OCI-LY3 (cell line): ENCODE measurements around the gene SOX18.

Experiments
- H2AFZ ChIP-seq: fragments of 200-600, 300-600 bp; shearing (Covaris generic); 2 replicates; pipeline ENCODE4 v1.6.0; 2014; ENCODE audit warnings: antibody characterized with exemption, low read depth, low read length
- H3K27ac ChIP-seq: fragments of 200-600, 300-600 bp; sonication (generic); 2 replicates; pipeline ENCODE4 v1.5.1; 2014; ENCODE audit warnings: mild to moderate bottlenecking, low read length, moderate library complexity, mixed read lengths
- H3K27me3 ChIP-seq: fragments of 200-600, 300-600 bp; sonication (generic); 2 replicates; pipeline ENCODE4 v1.6.1; 2014; ENCODE audit warnings: low read depth, low read length, mixed read lengths
- H3K36me3 ChIP-seq: fragments of 200-600, 300-600 bp; sonication (generic); replicated peaks from 2 replicates; pipeline ENCODE3; 2014; ENCODE audit warnings: low read depth, low read length, mixed read lengths
- H3K4me1 ChIP-seq: fragments of 300-600, 200-600 bp; sonication (generic); 2 replicates; pipeline ENCODE4 v1.6.1; 2014; ENCODE audit warnings: low read length, mixed read lengths
- H3K4me2 ChIP-seq: fragments of 200-600, 300-600 bp; sonication (generic); 2 replicates; pipeline ENCODE4 v1.6.1; 2014; ENCODE audit warnings: low read length, mixed read lengths
- H3K4me3 ChIP-seq: fragments of 300-600, 200-600 bp; sonication (generic); 2 replicates; pipeline ENCODE4 v1.5.1; 2014; ENCODE audit warnings: antibody characterized with exemption, mild to moderate bottlenecking, low read length, moderate library complexity
- H3K79me2 ChIP-seq: fragments of 300-600, 200-600 bp; shearing (Covaris generic); 2 replicates; pipeline ENCODE4 v1.6.1; 2014; ENCODE audit warnings: mild to moderate bottlenecking, low read length, mixed read lengths
- H3K9ac ChIP-seq: fragments of 300-600, 200-600 bp; shearing (Covaris generic); 2 replicates; pipeline ENCODE4 v1.6.0; 2014; ENCODE audit warnings: mild to moderate bottlenecking, low read length, moderate library complexity
- H3K9me3 ChIP-seq: fragments of 200-600, 300-600 bp; shearing (Covaris generic); 2 replicates; pipeline ENCODE4 v1.6.1; 2014; ENCODE audit warnings: low read length, mixed read lengths; ENCODE audit not compliant: insufficient read depth
- H4K20me1 ChIP-seq: fragments of 200-600, 300-600 bp; sonication (generic); 2 replicates; pipeline ENCODE4 v1.6.1; 2016; ENCODE audit warnings: low read length, mixed read lengths; ENCODE audit not compliant: insufficient read depth
- CTCF ChIP-seq: fragments of 200-600, 300-600 bp; sonication (generic); IDR thresholded peaks from 2 replicates; pipeline ENCODE4 v1.5.1; 2014; ENCODE audit warnings: antibody characterized with exemption, low read length, low read depth
- EZH2phosphoT487 ChIP-seq: fragments of 200-600 bp; shearing (Covaris generic); IDR thresholded peaks from 2 replicates; pipeline ENCODE4 v1.6.1; 2018; ENCODE audit warnings: antibody characterized with exemption, mixed run types, low read depth

Gene SOX18

DNA sequence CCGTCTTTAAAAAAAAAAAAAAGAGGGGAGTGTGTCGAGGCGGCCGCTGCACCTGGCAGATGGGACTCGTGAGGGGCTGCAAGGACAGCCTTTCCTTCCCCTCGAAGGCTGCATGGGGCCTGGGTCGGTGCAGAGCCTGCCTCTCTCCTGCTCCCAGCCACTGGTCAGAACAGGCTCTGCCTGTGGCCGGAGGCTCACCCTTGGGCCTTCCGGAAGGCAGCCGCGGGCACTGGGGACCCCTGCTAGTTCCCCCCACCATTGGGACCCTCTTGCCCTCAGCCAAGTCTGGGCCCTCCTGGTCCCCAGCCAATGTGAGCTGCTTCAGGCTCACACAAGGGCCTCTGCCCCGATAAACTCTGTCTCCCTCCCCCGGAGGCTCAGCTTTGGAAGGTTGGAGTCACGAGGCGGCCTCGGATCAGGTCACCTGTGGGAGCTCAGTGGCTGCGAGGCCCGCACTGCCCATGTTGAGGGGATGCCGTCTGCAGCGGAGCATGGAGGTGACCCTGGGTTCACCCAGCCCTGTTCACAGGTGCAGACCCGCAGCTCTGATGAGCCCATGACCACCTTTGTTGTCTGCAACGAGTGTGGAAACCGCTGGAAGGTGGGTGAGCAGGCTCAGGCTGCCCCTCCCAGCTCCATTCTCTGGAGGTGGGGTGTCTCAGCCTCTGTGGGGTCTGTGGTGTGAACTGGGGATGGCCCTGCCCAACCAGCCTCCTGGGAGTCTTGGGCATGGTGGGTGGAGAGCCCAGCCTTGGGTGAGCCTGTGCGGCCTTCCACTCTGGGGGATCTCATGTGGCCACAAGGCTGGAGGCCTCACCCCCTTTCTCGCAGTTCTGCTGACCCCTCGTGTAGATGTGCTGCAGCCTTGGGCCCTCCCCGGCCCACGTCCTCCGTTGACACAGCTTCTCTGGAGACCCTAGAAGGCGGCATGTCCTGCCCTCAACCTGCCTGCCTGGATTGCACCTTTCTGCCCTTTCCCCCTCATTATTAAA is 22.2 kb upstream of the SOX18 start:
- Histone ChIP-seq H3K36me3 (peaks cover 19% of the 10 kb centered on the region), H3K4me2 (no peak overlapping the region), H3K9ac (no peak overlapping the region), H3K27ac (no peak overlapping the region), H3K9me3 (no peaks in the 10 kb centered on the region), H3K4me3 (no peak overlapping the region), H4K20me1 (no peaks in the 10 kb centered on the region), H3K27me3 (no peaks in the 10 kb centered on the region; the same call in 1 of the 2 replicates), H3K4me1 (peaks cover 6% of the 10 kb centered on the region), H2AFZ (no peak overlapping the region), H3K79me2 (peaks cover 7% of the 10 kb centered on the region; the same call in 1 of the 2 replicates)
- no peak for TF ChIP-seq CTCF

DNA sequence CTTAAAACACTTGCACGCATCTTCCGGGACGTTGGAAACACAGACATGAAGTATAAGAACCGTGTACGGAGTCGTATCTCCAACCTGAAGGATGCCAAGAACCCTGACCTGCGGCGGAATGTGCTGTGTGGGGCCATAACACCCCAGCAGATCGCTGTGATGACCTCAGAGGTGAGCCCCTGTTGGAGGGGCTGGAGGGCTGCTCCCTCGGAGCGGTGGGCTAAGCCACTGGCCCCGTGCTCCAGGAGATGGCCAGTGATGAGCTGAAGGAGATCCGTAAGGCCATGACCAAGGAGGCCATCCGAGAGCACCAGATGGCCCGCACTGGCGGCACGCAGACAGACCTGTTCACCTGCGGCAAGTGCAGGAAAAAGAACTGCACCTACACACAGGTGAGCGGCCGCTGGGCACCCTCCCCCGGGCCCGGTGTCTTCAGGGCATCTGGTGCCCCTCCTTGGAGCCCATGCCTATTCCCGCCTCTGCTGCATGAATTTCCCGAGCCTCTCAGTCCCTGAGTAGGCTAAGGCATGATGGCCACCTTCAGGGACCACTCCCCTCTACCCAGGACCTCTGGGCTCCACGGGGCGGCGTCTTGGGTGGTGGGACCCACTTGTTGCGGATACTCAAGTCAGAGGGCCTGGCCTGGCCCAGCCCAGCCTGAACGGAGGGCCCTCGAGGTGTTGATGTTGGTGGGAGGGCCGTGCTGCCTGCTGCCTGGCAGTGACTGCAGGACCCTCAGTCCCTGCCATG is 21.0 kb upstream of the SOX18 start:
- no peaks in the 10 kb centered on the region for H4K20me1 ChIP-seq
- peaks cover 14% of the 10 kb centered on the region for H3K36me3 ChIP-seq
- TF ChIP-seq CTCF, result no peak
- TF ChIP-seq EZH2phosphoT487, result no peak
- no peak overlapping the region for H3K4me2 ChIP-seq
- H3K4me1 ChIP-seq, result peaks cover 6% of the 10 kb centered on the region; the same call in 1 of the 2 replicates
- no peaks in the 10 kb centered on the region for H3K79me2 ChIP-seq
- H3K9me3 ChIP-seq, result no peaks in the 10 kb centered on the region
- H3K4me3 ChIP-seq, result no peak overlapping the region
- H3K27ac ChIP-seq, result no peak overlapping the region
- peaks cover 4% of the 10 kb centered on the region; the same call in 1 of the 2 replicates for H3K27me3 ChIP-seq
- no peak overlapping the region for H3K9ac ChIP-seq
- H2AFZ ChIP-seq, result no peak overlapping the region

DNA sequence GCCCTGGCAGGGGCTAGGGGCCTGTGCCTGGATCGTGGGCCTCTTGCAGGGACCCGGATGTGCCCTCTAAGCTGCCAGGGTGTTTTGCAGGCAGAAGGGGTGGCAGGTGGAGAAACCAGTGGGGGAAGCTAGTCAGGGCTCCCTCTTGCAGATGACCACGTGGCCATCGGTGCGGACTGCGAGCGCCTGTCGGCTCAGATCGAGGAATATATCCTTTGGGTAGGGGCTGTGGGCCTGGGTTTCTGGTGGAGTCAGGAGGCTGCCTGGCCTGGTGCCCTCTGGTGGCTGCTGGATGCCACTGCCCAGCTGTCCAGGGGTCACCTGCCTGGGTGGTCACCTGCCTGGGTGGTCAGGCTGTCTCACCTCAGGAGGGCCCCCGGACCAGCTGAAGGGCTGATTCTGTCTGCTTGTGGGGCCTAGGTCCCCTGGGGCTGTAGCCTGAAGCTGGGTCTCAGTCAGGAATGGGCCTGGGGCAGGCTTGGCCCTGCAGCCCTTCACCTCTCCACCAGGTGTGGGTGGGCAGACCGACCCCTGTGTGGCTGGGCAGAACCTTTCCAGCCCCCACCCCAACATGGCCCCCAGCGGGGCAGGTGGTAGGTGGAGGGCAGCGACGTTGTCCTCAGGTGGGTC is 20.3 kb upstream of the SOX18 start:
- Histone ChIP-seq H3K4me3 (no peak overlapping the region), H3K27ac (no peak overlapping the region), H2AFZ (no peak overlapping the region), H3K79me2 (no peaks in the 10 kb centered on the region), H3K36me3 (peaks cover 10% of the 10 kb centered on the region), H3K4me1 (peaks cover 6% of the 10 kb centered on the region; the same call in 1 of the 2 replicates), H4K20me1 (no peaks in the 10 kb centered on the region), H3K4me2 (no peak overlapping the region), H3K27me3 (peaks cover 4% of the 10 kb centered on the region; the same call in 1 of the 2 replicates), H3K9ac (no peak overlapping the region), H3K9me3 (no peaks in the 10 kb centered on the region)
- TF ChIP-seq EZH2phosphoT487, result no peak
- peak; percentile 75 for TF ChIP-seq CTCF

GRCh38 chr20:64069209-64069613 is 19.8 kb upstream of the SOX18 start:
- H3K27ac ChIP-seq, result no peak overlapping the region
- H3K9me3 ChIP-seq, result no peaks in the 10 kb centered on the region
- H4K20me1 ChIP-seq, result no peaks in the 10 kb centered on the region
- no peaks in the 10 kb centered on the region for H3K79me2 ChIP-seq
- no peak overlapping the region for H3K4me2 ChIP-seq
- H2AFZ ChIP-seq, result no peak overlapping the region
- H3K9ac ChIP-seq, result no peak overlapping the region
- TF ChIP-seq CTCF (no peak), EZH2phosphoT487 (no peak)
- peaks cover 4% of the 10 kb centered on the region; the same call in 1 of the 2 replicates for H3K27me3 ChIP-seq
- peaks cover 10% of the 10 kb centered on the region for H3K36me3 ChIP-seq
- no peak overlapping the region for H3K4me3 ChIP-seq
- peaks cover 6% of the 10 kb centered on the region; the same call in 1 of the 2 replicates for H3K4me1 ChIP-seq
